T-helper 1 cell (primary cell): ENCODE data around the gene PPFIBP1.
A peak's percentile ranks its signal among the peaks of the same experiment; 100 is the strongest.

Experiments used
- DNase-seq, 5 donors: peaks; one replicate each; pipeline ENCODE4 v3.0.0-alpha.2; 2012 to 2020

Gene PPFIBP1

DNA sequence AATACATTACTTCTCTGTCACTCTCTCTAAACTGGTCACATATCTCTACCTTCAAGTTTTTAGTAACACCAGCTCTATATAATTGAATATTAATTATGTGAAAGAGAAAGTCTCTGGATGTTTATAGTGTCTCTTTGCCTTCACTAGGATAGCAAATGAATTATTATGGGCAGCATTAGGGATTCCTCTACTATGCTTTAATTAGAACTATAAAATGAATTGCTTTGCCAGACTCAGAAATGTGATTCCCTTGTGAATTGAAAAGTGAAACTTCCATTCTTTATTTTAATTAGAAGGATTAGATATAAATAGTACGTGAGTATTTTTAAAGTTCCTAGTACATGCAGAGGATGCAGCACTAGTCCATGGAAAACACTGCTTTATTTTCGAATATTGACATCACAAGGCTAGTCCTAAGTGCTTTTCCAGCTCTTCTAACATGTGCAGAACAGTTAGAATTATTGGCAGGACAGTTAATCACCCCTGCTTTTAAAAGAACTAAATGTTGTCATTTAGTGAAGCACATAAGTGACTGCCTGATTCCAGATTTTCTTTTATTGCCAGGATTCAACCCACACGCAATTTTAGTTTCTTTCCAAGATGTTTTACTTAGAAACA, 149.2 kb downstream of the PPFIBP1 start:
- no peak for DNase-seq

DNA sequence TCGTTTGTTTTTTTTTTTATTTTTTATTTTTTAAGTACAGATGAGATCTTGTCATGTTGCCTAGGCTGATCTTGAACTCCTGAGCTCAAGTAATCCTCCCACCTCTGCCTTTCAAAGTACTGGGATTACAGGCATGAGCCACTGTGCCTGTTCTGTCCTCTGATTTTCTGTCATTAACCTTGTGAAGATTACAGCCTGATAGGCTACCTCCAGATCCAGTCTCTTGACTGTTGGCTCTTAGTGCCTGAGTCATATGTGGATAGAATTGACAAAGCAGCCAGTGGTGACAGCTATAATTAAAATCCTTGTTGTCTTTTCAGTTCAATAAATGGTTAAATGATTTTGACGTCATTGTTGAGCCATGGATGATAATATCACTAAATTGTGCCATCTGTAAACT, 151.0 kb downstream of the PPFIBP1 start:
- DNase-seq: no peak

- no peak for DNase-seq
Measured at GRCh38 chr12:27680619-27681018, 156.6 kb downstream of the PPFIBP1 start.

DNA sequence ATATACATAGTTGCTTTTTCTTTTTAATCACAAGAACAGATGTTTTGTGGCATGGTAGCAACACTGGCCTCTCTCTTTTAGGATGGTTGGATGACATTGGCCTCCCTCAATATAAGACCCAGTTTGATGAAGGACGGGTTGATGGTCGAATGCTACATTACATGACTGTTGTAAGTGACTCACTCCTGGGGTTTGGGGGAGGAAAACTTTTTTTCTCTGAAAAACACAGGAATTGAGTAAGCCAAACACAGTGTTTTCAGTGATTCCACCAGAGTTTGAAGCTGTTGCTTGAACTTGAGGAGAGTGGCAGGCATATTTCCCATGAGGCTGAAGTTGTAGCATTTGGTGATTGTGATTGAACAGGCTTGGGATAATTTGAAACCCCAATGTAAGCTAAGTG, 158.5 kb downstream of the PPFIBP1 start:
- DNase-seq: no peak

DNA sequence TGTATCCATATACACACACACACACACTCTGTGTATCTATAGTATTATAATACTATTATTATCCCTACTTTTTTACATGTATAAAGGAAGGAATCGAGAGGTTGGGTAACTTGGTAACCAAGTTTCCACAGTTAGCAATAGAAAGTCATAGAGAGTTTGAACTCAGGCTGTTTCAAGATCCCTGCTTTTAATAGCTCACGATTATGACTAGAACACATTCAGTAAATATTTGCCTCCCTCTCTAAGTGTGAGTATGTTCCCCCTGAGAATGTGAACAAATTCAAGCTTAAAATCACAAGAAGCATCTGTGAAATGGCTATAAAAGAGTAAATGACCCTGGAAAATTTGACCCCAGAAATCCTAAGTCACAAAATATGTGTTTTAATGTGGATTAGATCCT, 161.3 kb downstream of the PPFIBP1 start:
- DNase-seq: no peak

- DNase-seq: no peak
Measured at GRCh38 chr12:27686147-27686546, 162.1 kb downstream of the PPFIBP1 start.

- DNase-seq: no peak
Measured at GRCh38 chr12:27688671-27689070, 164.7 kb downstream of the PPFIBP1 start.

- DNase-seq: no peak
Measured at GRCh38 chr12:27689558-27690180, 165.7 kb downstream of the PPFIBP1 start.

DNA sequence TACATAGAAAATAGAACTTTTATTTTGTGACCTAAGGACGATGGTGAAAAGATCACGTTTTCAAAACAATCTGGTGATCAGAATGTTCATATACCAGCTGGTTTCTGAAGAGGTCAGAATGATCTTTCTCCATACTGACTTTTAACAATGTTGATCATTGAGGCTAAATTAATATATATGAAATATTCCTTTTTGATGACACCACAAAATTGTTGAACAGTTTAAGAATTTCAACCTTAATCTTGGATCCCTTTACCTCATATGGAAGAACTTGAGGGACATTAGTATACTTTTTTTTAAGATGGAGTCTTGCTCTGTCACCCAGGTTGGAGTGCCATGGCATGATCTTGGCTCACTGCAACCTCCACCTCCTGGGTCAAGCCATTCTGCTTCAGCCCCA, 169.4 kb downstream of the PPFIBP1 start:
- no peak for DNase-seq

DNA sequence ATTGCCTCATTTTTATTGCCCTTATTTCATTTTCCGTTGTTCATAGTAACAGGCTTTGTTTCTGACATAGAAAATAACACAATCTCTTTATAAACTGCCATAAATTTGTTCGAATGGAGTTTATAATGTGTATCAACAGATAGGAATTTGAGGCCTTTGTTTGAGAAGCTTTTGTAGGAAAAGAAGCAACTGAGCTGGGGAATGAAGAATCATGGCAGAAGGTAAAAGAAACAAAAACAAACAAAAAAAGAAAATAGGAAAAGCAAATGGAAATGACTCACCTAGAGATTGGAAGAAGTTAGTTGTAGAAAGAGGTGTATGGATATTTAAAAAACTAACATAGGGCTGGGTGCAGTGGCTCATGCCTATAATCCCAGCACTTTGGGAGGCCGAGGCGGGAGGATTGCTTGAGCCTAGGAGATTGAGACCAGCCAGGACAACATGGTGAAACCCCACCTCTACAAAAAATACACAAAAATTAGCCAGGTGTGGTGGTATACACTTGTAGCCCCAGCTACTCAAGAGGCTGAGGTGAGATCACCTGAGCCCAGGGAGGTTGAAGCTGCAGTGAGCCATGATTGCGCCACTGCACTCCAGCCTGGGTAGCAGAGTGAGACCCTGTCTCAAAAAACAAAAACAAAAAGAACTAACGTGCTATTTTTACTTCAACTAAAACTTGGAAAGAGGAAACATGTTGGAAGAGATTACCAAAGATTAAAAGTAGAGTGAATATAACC, 171.7 kb downstream of the PPFIBP1 start:
- no peak for DNase-seq

GRCh38 chr12:27696293-27696652, 172.3 kb downstream of the PPFIBP1 start, which contains the start of gene REP15:
TSS of gene REP15 (plus strand) at chr12:27696447. CDS start at chr12:27696563, 116 bp downstream.
- no peak for DNase-seq

DNA sequence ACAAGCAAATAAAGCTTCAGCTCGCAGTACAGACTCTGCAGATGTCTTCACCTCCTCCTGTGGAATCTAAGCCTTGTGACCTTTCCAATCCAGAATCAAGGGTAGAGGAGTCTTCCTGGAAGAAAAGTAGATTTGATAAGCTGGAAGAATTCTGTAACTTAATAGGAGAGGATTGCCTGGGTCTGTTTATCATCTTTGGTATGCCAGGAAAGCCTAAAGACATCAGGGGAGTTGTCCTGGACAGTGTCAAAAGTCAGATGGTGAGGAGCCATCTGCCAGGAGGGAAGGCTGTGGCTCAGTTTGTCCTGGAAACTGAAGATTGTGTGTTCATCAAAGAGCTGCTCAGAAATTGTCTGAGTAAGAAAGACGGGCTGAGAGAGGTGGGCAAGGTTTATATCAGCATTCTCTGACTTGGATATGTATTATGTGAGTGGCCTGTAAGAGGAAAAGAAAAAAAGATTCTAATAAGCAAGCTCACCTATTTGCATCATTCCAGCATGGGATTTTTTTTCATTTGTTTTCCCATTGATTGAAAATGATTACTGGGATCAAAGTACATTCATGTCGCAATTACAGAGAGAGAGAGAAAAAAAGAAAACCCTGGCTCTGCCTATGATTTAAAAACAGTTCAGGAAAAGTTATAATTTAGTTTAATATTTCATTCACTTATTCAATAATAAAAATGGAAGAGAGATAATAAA, 173.0 kb downstream of the PPFIBP1 start:
- DNase-seq: no peak

DNA sequence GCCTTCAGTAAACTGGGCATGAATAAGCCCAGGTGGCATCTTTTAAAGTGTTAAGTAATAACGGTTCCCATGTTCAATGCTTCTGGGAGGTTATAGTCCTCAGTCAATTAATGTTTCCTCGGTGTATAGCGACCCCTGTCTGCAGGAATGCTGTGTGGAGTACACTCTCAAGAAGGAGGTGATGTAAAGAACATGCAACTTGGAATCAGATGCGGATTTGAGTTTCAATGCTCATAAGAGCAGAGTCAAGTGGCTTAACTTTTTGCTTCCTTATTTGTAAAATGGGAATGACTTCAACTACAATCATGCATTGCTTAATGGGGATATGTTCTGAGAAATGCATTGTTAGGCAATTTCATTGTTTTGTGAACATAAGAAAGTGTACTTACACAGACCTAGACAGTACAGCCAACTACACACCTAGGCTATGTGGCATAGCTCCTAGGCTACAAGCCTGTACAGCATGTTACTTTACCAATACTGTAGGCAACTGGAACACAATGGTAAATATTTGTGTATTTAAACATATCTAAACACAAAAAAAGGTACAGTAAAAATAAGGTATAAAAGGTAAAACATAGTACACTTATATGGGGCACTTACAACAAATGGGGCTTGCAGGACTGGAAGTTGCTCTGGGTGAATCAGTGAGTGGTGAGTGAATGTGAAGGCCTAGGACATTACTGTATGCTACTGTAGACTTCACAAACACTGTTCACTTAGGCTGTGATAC, 179.9 kb downstream of the PPFIBP1 start:
- DNase-seq: peak; percentile 18 to 78 (median 54)

- no peak for DNase-seq
Measured at GRCh38 chr12:27705263-27705662, 181.3 kb downstream of the PPFIBP1 start.

- DNase-seq: no peak
Measured at GRCh38 chr12:27707216-27707615, 183.2 kb downstream of the PPFIBP1 start.

GRCh38 chr12:27709212-27709931, 185.4 kb downstream of the PPFIBP1 start:
- no peak for DNase-seq

DNA sequence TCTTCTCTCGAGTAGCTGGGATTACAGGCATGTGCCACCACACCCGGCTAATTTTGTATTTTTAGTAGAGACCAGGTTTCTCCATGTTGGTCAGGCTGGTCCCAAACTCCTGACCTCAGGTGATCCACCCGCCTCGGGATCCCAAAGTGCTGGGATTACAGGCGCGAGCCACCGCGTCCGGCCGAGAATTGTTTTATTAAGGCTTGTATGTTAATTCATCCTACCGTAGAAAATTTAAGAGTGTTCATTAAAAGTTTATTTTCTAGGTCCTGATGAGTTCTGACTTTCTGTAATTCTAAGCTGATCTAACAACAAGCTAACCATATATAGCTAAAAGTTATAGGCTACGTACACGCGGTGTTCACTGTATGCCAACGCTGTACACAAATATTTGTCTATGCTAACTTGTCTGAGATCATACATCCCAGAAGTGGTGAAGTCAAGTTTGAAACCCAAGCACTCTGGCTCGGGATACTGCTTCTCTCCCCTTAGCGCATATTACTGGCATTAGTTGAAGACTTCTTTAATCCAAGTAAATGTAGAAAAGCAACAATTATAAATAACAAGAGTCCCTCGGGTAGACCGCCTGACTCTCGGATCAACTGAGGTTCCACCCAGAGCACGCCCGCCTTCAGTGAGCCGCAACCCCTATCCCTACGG, 186.1 kb downstream of the PPFIBP1 start:
- peak in 1 of 5 donors; percentile 17 for DNase-seq

DNA sequence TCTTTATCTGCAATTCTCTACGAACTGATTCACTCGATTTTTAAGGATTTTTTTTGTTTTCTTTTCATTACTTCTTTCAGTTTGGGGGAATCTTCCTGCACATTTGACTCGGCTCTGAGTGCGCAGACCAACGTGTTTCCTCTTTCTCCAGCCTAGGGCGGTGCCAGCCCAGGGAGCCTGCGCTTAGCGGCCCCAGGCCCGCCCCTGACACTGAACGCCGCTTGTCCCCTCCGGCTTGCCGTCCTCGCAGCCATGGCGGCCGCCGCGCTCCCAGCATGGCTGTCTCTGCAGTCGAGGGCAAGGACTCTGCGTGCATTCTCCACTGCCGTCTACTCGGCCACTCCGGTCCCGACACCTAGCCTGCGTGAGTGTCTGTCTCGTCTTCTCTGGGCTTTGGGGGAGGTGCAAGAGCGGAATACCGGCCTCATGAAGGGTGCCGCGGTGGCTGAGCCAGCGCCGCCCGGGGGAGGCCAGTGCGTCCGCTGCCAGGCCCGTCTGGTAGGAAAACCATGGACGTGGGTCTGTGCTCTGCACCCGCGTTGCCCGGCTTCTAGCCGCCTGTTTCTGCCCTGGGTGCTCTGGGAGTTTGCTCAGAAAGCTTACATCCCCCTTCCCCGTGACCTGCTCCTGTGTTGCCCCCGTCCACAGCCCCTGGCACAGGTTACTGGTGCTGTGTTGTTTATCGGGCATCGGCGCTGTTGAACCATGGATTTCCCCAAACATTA, 186.7 kb downstream of the PPFIBP1 start, which contains the start of gene MRPS35:
Gene MRPS35, plus strand, starts transcription at position 241 of the 725 bp plus-strand sequence. Its CDS starts 12 bp downstream, at position 253.
- peak; percentile 79 to 91 (median 86) for DNase-seq

GRCh38 chr12:27711317-27711682, 187.3 kb downstream of the PPFIBP1 start:
- peak in 1 of 5 donors; percentile 13 for DNase-seq

- DNase-seq: no peak
Measured at GRCh38 chr12:27711967-27712366, 188.0 kb downstream of the PPFIBP1 start.

DNA sequence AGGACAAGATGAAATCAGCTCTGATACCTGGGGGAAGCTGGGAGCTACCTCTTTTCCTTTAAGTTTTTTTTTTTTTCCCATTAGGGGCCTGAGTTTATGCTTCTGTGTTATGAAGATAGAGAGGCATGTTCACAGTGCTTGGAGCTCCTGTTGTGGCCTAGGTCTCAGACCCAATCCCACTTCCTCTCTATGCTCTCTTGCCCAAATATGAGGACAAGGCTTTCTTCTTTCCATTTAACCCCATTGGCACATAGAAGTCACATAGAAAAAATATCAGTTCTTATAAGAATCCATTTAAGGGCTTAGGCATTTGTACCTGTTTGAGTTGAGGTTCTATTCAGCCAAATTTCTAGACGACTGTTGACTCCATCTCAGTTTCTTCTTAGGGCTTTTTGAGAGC, 199.2 kb downstream of the PPFIBP1 start:
- no peak for DNase-seq
